SU-DHL-6 (cell line): ENCODE data around the gene GRPEL1.

Experiments
- EZH2phosphoT487 ChIP-seq: fragments of 200-600 bp; sonication (generic), shearing (Covaris generic); conservative IDR thresholded peaks from 2 replicates; pipeline ENCODE4 v1.6.1; 2018; ENCODE audit warnings: mild to moderate bottlenecking, antibody characterized with exemption, low read length, moderate library complexity, mixed read lengths
- TF ChIP-seq, protein P1 (sequence below): fragments of 200-600 bp; sonication (generic); IDR thresholded peaks from one replicate; pipeline ENCODE4 v1.5.1; 2017; ENCODE audit warnings: antibody characterized with exemption, mild to moderate bottlenecking, low read length, moderate library complexity; ENCODE audit not compliant: insufficient read depth, poor library complexity, severe bottlenecking

DNA sequence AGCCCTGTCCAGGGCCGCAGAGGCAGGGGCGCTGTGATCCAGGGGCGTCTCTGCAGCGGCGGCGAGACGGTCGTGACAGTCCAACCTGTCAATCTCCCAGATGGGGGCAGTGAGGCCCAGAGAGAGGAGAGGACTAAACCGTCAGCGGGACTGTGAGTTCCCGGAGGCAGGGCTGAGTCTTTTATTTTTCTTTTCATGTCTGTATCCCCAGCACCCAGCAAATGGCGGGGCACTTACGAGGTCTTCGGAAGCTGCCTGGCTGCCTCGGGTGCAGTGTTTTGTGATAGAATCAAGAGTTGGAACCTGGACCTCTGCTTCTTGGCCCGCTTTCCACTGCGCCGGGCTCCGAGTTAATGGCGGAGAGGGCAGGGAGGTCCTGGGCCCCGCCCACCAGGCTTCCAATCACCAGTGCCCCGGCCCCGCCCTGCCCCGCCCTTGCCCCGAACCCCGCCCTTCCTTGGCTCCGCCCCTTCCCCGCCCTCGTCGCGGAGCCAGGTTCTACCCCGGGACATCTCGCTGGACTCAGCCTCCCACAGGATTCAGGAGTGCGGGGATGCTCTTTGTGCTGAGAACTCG lies 35.3 kb upstream of the GRPEL1 start:
- TF ChIP-seq, protein P1, sequence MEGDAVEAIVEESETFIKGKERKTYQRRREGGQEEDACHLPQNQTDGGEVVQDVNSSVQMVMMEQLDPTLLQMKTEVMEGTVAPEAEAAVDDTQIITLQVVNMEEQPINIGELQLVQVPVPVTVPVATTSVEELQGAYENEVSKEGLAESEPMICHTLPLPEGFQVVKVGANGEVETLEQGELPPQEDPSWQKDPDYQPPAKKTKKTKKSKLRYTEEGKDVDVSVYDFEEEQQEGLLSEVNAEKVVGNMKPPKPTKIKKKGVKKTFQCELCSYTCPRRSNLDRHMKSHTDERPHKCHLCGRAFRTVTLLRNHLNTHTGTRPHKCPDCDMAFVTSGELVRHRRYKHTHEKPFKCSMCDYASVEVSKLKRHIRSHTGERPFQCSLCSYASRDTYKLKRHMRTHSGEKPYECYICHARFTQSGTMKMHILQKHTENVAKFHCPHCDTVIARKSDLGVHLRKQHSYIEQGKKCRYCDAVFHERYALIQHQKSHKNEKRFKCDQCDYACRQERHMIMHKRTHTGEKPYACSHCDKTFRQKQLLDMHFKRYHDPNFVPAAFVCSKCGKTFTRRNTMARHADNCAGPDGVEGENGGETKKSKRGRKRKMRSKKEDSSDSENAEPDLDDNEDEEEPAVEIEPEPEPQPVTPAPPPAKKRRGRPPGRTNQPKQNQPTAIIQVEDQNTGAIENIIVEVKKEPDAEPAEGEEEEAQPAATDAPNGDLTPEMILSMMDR: no peak
- no peak for TF ChIP-seq EZH2phosphoT487
